ENCODE results near the gene AMACR. TPM values are rescaled to one million over a fixed set of nuclear protein-coding genes. Genes with fewer than 3 reads are reported as not detected.

The AMACR gene
- total RNA-seq, 1 experiment from 2014 or later, result 9.1 TPM

DNA sequence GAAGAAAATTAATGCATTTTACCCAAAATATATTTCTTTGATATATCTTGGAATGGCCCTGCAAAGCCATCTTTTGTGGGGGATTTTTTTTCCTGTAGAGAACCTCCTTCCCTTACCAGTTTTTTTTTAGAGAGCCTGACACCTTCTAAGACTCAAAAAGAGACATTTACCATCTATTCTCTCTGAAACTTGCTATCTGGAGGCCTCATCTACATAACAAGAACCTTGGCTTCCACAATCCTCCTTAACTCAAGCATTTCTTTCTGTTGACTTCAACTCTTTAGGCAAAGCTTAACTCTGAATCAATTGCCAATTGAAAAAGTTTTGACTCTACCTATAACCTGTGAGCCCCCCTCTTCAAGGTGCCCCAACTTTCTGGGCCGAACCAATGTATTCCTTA, 29.5 kb downstream of the AMACR start:
- no peaks in the 10 kb centered on the region for H3K4me1 Mint-ChIP-seq (ENCODE audit: low read depth, unreplicated experiment)
- DNase-seq, result no peak
- CTCF ChIA-PET, result no interaction called here
- H3K9me3 Mint-ChIP-seq (ENCODE audit: low read depth, unreplicated experiment), result no peaks in the 10 kb centered on the region
- no peak overlapping the region for H3K27ac Mint-ChIP-seq (ENCODE audit: unreplicated experiment)
- no peak for TF ChIP-seq CTCF (IDR thresholded peaks at IDR 0.05; ENCODE audit: unreplicated experiment)
- intact Hi-C loops (cut with micrococcal nuclease; ENCODE audit: unreplicated experiment), result no loop called here
- H3K36me3 Mint-ChIP-seq (ENCODE audit: insufficient read depth, unreplicated experiment), result no peaks in the 10 kb centered on the region
- BruUV-seq (replicated peaks), result no TSS peak
- H3K27me3 Mint-ChIP-seq (ENCODE audit: unreplicated experiment), result no peaks in the 10 kb centered on the region
- no peak overlapping the region for H3K4me3 Mint-ChIP-seq (ENCODE audit: low read depth, unreplicated experiment)

DNA sequence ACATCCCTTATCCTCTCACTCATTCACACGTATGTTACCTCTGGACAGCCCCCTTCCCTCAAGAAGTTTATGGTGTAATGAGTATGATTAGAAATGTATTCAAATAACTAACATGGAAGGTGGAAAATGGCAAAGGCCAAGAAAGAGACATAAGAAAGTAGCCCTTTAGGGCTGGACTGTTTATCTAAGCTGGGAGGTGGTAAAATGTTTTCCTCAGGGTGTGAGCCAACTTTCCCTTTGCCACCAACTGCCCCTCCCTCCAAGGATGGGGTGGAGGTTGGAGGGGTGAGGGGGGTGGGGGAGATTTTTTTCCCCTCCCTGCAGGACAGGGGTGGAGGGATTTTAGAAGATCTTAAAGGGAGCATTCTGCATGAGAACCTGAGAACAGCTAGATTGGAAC, 31.5 kb downstream of the AMACR start:
- no peak for TF ChIP-seq CTCF (IDR thresholded peaks at IDR 0.05; ENCODE audit: unreplicated experiment)
- Mint-ChIP-seq H3K9me3 (ENCODE audit: low read depth, unreplicated experiment) (no peaks in the 10 kb centered on the region), H3K4me1 (ENCODE audit: low read depth, unreplicated experiment) (no peaks in the 10 kb centered on the region), H3K27ac (ENCODE audit: unreplicated experiment) (no peak overlapping the region), H3K4me3 (ENCODE audit: low read depth, unreplicated experiment) (no peak overlapping the region), H3K27me3 (ENCODE audit: unreplicated experiment) (peaks cover 8% of the 10 kb centered on the region), H3K36me3 (ENCODE audit: insufficient read depth, unreplicated experiment) (no peaks in the 10 kb centered on the region)
- DNase-seq, result no peak
- intact Hi-C loops (cut with micrococcal nuclease; ENCODE audit: unreplicated experiment), result no loop called here
- no TSS peak for BruUV-seq (replicated peaks)
- CTCF ChIA-PET, result no interaction called here

DNA sequence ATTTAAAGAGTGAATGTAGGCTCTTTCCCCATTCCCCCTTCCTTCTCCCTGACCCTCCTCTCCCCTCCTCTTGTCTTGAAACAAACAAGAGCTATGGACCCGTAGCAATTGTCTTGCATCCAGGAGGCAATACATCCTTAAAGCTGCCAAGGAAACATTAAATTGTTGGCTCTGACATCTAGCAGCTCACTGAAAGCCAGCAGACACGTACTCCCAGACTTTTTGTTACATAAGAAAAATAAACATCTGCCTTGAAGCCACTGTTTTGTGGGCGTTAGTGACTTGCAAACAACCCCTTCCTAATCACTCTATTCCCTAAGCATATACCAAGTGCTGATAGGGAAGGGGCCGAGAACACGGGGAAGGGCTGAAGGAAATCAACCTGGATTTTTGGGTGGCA, 32.0 kb downstream of the AMACR start:
- BruUV-seq (replicated peaks), result no TSS peak
- intact Hi-C loops (cut with micrococcal nuclease; ENCODE audit: unreplicated experiment), result no loop called here
- H3K27ac Mint-ChIP-seq (ENCODE audit: unreplicated experiment), result no peak overlapping the region
- H3K36me3 Mint-ChIP-seq (ENCODE audit: insufficient read depth, unreplicated experiment), result no peaks in the 10 kb centered on the region
- TF ChIP-seq CTCF (IDR thresholded peaks at IDR 0.05; ENCODE audit: unreplicated experiment), result no peak
- H3K4me1 Mint-ChIP-seq (ENCODE audit: low read depth, unreplicated experiment), result no peaks in the 10 kb centered on the region
- H3K27me3 Mint-ChIP-seq (ENCODE audit: unreplicated experiment), result peaks cover 8% of the 10 kb centered on the region
- CTCF ChIA-PET, result no interaction called here
- H3K4me3 Mint-ChIP-seq (ENCODE audit: low read depth, unreplicated experiment), result no peak overlapping the region
- H3K9me3 Mint-ChIP-seq (ENCODE audit: low read depth, unreplicated experiment), result no peaks in the 10 kb centered on the region
- no peak for DNase-seq

DNA sequence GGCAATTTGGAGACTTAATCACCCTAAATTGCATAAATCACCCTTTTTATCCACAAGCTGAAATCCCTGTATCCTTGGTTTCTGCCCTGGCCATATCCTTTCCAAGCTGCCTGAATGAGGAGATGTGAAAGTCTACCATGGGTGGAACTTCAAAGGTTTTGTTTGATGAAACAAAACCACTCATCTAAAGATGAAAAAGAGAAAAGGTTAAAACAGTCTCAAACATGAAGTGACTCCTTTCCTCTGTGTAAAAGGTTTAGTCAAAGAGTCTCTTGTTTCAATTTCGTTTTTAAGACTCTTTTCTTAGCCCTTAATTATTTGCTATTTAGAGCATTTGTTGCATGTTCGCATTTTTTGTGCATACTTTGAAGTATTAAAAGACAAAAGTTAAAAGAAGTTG, 34.6 kb downstream of the AMACR start:
- no TSS peak for BruUV-seq (replicated peaks)
- H3K27me3 Mint-ChIP-seq (ENCODE audit: unreplicated experiment), result peaks cover 8% of the 10 kb centered on the region
- TF ChIP-seq CTCF (IDR thresholded peaks at IDR 0.05; ENCODE audit: unreplicated experiment), result no peak
- no peaks in the 10 kb centered on the region for H3K4me1 Mint-ChIP-seq (ENCODE audit: low read depth, unreplicated experiment)
- CTCF ChIA-PET, result no interaction called here
- no peak for DNase-seq
- intact Hi-C loops (cut with micrococcal nuclease; ENCODE audit: unreplicated experiment), result no loop called here
- H3K9me3 Mint-ChIP-seq (ENCODE audit: low read depth, unreplicated experiment), result no peaks in the 10 kb centered on the region
- no peak overlapping the region for H3K27ac Mint-ChIP-seq (ENCODE audit: unreplicated experiment)
- H3K36me3 Mint-ChIP-seq (ENCODE audit: insufficient read depth, unreplicated experiment), result no peaks in the 10 kb centered on the region
- no peak overlapping the region for H3K4me3 Mint-ChIP-seq (ENCODE audit: low read depth, unreplicated experiment)

All from Calu3 (cell line).